Upper lobe of left lung (tissue), 4 donors: ENCODE results near the gene LYPD5.

Source experiments
- CTCF ChIP-seq, 6 experiments: fragments of 450-650 bp in 4 of 6; fragments of 200-600 bp in 2 of 6; sonication (generic) in 2 of 6; IDR thresholded peaks; one replicate each; pipeline ENCODE4 v1.5.1; 2016 to 2019; ENCODE audit warnings: antibody characterized with exemption in 6 of 6
- POLR2A ChIP-seq, 4 donors: fragments of 450-650 bp; IDR thresholded peaks; one replicate each; pipeline ENCODE4 v1.5.1; 2016 to 2017; ENCODE audit warnings: antibody characterized with exemption in 4 of 4, mild to moderate bottlenecking in 2 of 4

GRCh38 chr19:43818500-43818899 is 16.3 kb upstream of the LYPD5 start:
- TF ChIP-seq POLR2A (IDR thresholded peaks at IDR 0.05) (no peak), CTCF (IDR thresholded peaks at IDR 0.05) (no peak)
